Ishikawa (cell line): Measurements from ENCODE around the gene ZNF865.

Source experiments
- CEBPB ChIP-seq: IDR thresholded peaks from 2 replicates; pipeline ENCODE4 v1.6.1; 2012
- CREB1 ChIP-seq: IDR thresholded peaks from 2 replicates; pipeline ENCODE4 v1.6.1; 2012; ENCODE audit warnings: low read depth
- EGR1 ChIP-seq: IDR thresholded peaks from 2 replicates; pipeline ENCODE4 v1.6.1; 2012
- EP300 ChIP-seq: IDR thresholded peaks from 2 replicates; pipeline ENCODE4 v1.6.1; 2012; ENCODE audit warnings: borderline replicate concordance
- FOXM1 ChIP-seq: IDR thresholded peaks from 2 replicates; pipeline ENCODE4 v1.6.1; 2012; ENCODE audit warnings: low read depth, borderline replicate concordance
- NFIC ChIP-seq: IDR thresholded peaks from 2 replicates; pipeline ENCODE4 v1.6.1; 2012
- RAD21 ChIP-seq: IDR thresholded peaks from 2 replicates; pipeline ENCODE4 v1.6.1; 2012; ENCODE audit warnings: low read depth
- TAF1 ChIP-seq: IDR thresholded peaks from 2 replicates; pipeline ENCODE4 v1.6.1; 2012; ENCODE audit warnings: low read depth, mild to moderate bottlenecking
- TCF12 ChIP-seq: IDR thresholded peaks from 2 replicates; pipeline ENCODE4 v1.6.1; 2012; ENCODE audit warnings: low read depth
- TEAD4 ChIP-seq: IDR thresholded peaks from 2 replicates; pipeline ENCODE4 v1.6.1; 2012
- USF1 ChIP-seq: IDR thresholded peaks from 2 replicates; pipeline ENCODE4 v1.6.1; 2012
- YY1 ChIP-seq: IDR thresholded peaks from 2 replicates; pipeline ENCODE4 v1.6.1; 2012; ENCODE audit warnings: low read depth
- TF ChIP-seq, protein P1 (sequence below): IDR thresholded peaks from 2 replicates; pipeline ENCODE4 v1.6.1; 2012; ENCODE audit warnings: low read depth, mild to moderate bottlenecking
- TF ChIP-seq, protein P2 (sequence below): IDR thresholded peaks from 2 replicates; pipeline ENCODE4 v1.6.1; 2012

DNA sequence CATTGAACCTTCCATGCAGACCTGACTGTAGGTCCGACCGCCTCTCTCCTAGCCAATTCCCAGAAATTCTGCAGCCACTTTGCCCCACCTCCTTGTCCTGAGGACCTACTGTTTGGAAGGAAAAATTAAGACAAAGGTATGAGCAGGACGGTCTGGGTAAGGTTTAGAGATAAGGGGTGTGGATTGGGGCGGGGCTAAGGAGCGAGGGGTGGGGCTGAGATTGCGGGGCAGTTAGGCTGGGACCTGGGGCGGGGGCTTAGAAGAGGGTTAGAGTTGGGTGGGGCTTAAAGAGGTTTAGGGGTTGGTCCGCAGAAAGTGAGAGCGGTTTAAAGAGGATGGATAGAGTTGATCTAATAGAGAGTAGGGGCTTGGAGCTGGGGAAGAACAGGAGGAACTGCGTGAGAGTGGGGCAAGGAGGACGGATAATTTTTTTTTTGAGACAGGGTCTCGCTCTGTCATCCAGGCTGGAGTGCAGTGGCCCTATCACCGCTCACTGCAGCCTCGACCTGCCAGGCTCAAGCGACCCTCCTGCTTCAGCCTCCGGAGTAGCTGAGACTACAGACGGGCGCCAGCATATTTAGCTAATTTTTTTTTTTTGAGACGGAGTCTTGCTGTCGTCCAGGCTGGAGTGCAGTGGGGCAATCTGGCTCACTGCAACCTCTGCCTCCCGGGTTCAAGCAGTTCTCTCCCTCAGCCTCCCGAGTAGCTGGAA is 1.7 kb upstream of the ZNF865 start:
- TF ChIP-seq, protein P1, sequence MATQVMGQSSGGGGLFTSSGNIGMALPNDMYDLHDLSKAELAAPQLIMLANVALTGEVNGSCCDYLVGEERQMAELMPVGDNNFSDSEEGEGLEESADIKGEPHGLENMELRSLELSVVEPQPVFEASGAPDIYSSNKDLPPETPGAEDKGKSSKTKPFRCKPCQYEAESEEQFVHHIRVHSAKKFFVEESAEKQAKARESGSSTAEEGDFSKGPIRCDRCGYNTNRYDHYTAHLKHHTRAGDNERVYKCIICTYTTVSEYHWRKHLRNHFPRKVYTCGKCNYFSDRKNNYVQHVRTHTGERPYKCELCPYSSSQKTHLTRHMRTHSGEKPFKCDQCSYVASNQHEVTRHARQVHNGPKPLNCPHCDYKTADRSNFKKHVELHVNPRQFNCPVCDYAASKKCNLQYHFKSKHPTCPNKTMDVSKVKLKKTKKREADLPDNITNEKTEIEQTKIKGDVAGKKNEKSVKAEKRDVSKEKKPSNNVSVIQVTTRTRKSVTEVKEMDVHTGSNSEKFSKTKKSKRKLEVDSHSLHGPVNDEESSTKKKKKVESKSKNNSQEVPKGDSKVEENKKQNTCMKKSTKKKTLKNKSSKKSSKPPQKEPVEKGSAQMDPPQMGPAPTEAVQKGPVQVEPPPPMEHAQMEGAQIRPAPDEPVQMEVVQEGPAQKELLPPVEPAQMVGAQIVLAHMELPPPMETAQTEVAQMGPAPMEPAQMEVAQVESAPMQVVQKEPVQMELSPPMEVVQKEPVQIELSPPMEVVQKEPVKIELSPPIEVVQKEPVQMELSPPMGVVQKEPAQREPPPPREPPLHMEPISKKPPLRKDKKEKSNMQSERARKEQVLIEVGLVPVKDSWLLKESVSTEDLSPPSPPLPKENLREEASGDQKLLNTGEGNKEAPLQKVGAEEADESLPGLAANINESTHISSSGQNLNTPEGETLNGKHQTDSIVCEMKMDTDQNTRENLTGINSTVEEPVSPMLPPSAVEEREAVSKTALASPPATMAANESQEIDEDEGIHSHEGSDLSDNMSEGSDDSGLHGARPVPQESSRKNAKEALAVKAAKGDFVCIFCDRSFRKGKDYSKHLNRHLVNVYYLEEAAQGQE = no peak
- TF ChIP-seq TAF1 = no peak
- no peak for TF ChIP-seq EP300
- TF ChIP-seq FOXM1 = no peak
- no peak for TF ChIP-seq NFIC
- TF ChIP-seq, protein P2, sequence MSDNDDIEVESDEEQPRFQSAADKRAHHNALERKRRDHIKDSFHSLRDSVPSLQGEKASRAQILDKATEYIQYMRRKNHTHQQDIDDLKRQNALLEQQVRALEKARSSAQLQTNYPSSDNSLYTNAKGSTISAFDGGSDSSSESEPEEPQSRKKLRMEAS = no peak
- no peak for TF ChIP-seq EGR1
- TF ChIP-seq YY1 = no peak
- TF ChIP-seq TCF12 = no peak
- TF ChIP-seq RAD21 = no peak
- no peak for TF ChIP-seq CEBPB
- no peak for TF ChIP-seq CREB1
- TF ChIP-seq TEAD4 = no peak
- TF ChIP-seq USF1 = no peak
